C1 segment of cervical spinal cord (tissue), 14 donors: ENCODE measurements around the gene WWOX.
"Not testable (repeated sequence)": the region's sequence is repeated elsewhere in the genome, so short reads cannot be mapped to it uniquely, and the experiment has no call there.

Experiments
- DNase-seq, 14 donors: peaks; one replicate each; lab custom pipeline; 2025; lab: John Stamatoyannopoulos, UW

WWOX gene

DNA sequence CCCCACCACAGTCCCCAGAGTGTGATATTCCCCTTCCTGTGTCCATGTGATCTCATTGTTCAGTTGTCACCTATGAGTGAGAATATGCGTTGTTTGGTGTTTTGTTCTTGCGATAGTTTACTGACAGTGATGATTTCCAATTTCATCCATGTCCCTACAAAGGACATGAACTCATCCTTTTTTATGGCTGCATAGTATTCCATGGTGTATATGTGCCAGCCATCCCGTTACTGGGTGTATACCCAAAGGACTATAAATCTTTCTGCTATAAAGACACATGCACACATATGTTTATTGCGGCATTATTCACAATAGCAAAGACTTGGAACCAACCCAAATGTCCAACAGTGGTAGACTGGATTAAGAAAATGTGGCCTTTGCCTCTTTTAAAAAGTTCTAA lies 952.7 kb downstream of the WWOX start:
- DNase-seq = not testable (repeated sequence)

DNA sequence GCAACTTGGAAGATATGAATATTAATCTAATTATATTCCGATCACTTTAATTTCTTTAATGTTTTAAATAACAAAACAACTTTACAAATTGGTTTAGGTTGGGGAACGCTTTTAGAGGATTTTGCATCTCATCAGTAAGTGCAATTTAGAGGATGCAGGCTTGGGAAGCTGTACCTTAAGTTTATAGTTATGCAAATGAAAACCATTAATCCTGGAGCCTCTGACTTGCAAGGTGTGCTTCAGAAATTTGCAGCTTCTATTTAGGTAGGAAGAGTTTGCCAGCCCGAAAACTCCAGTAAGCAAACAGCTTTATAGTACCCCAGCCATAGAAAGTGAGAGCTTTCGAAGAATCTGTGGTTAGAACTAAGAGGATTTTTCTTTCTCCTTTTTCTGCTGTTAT lies 954.1 kb downstream of the WWOX start:
- DNase-seq = no peak

DNA sequence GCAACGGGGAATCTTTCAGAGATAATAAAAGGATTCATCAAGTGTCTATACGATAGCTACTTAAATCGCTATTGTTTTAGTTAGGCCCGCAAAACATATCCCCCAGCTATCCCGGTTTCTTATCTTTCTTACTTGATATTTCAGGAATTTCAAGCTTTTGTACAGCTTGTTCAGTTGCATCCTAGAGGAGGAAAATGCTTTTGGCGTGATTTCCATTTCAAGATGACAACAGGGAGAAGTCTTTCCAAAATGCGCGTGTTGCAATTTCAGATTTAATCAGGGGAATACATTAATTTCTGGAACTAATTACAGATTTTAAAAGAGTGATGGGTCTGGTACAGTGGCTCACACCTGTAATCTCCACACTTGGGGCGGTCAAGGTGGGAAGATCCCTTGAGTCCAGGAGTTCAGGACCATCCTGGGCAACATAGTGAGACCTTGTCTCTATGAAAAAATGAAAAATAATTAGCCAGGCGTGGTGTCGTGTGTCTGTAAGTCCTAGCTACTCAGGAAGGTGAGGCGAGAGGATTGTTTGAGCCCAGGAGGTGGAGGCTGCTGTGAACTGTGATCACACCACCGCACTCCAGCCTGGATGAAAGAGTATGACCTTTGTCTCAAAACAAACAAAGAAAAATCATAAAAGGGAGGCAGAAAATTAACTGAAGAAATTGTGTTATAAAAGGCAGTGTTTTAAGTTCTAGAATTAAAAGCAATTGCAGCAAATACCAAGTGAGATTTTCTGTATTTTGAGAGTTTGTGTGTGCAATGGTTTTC lies 954.9 kb downstream of the WWOX start:
- DNase-seq = no peak

DNA sequence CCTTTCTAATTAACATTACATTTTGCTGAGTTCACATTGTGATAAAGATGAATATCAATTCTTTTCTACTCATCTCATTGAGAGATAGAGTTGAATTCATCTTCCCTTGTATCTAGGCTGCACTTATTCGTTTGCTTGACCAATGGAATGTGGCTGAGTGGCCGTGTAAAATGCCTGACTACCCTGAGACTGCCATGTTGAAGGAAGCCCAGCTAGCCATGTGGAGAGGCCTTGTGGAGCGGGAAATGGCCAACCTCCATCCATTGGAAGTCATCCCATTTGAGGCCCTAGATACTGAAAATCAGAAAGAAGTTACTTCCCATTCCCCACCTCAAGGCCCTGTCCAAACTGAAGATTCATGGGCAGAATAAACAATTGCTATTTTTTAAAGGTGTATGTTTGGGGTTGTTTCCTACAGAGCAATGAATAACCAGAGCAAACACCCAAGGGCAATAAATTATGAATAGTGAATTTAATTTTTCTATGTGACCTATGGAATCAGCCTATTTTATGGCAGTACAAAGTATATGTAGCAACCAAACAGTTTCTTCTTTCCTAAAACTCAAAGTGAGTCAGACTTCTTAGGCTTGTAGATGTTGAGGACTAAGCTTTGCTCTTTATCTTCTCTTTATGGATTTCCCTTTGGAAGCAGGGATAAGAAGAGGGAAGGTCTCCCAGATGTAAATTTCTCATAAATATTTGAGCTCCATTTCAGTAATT lies 956.0 kb downstream of the WWOX start:
- DNase-seq = no peak

DNA sequence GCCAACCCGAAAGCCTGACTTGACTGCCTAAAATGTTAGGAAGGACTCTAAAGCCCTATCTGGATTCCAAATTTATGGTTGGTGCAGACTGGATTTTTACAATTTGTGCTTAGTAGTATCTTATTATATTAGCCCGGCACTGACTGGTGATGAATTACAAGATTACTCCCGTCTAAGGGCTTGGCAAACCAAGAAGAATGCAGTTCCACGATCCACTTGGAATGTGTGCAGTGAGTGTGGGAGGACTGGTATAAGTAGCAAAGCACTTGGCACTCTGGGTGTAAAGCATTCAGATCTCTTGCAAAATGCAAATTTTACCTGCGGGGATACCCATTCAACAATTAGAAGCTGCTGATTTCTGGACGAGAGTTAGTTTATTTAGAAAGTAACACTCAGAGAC lies 961.7 kb downstream of the WWOX start:
- DNase-seq = no peak

DNA sequence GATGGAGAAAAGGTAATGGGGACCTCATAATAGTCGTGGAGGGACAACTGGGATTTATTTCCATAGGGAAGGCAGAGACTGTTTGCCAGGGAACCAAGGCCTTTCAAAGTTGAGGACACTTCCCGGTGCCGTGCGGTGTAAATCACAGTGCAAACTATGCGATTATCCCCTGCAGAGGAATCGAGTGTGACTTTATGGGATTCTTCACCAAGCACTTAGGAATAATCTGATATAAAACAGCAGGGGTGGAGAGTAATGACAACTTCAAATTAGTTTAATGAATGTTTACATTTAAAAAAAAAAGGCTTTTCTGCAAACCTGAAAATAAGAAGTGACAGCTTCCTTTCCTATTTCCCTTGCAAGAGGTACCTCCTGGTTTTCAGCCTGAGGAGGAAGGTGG lies 962.9 kb downstream of the WWOX start:
- no peak for DNase-seq

DNA sequence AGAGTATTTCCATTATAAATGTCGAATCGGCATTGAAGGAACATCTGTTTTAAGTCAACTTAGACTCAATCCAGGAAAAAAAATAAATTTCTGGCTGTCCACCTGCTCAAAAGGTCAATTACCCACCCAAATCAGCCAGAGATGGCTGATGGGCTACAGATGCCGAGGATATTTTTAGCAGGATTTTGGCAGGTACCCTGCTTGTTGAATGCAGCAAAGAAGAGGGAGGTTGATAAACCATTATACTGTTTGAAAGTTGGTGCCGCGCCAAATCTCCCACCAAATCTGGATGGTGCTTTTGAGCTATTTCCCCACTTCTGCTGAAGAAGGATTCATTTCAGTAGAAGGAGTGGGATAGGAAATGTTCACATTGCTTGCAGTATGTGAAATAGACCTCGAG lies 963.4 kb downstream of the WWOX start:
- no peak for DNase-seq

DNA sequence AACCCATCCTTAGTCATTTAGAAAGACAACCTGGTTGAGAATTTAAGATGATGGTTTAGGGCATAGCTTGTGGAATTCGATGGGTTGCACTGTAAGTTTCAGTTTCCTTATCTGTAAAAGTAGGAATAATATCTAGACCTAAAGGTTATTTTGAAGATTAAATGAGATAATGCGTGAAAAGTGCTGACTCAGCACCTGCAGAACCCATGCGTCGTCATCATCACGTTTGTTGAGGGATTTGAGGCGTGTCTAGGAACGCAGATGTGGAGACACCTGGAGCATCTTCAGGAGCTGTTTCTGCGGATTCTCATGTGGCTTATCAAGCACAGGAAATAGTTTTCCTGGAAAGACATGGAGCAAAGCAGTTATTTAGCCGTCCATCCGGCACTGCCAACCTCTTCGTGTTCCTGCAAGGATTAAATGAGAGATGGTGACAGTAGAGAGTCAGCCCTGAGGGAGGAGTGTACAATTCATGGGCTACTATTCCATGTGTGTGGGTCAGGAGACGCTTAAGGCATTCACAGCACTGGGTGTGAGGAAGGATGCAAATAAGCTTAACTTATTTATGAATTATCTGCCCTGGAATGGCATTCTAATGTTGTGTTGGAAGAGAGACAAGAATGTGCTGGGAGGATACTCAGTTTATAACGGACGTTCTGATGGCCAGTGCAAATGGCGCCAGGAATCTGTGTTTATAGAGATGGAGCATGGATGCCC lies 965.0 kb downstream of the WWOX start:
- DNase-seq = no peak

DNA sequence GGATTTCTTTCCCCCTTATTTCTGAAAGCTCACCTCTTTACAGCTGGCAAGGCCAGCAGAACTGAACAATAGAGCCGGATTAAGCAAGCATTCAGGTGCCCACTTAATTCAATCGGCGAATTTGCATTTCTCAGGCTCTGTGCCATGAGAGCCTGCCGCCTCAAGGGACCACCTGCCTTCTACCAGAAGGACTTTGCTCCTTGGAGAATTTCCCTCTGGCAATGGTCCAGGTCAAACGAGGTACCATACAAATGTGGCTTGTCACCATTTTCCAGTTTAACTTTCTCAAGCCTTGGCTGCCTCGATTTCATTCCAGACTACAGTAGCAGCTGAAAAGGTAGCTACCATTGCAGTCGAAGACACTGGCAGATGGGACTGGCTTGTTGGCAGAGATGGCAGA lies 967.1 kb downstream of the WWOX start:
- DNase-seq = peak in 1 of 14 donors; percentile 66

DNA sequence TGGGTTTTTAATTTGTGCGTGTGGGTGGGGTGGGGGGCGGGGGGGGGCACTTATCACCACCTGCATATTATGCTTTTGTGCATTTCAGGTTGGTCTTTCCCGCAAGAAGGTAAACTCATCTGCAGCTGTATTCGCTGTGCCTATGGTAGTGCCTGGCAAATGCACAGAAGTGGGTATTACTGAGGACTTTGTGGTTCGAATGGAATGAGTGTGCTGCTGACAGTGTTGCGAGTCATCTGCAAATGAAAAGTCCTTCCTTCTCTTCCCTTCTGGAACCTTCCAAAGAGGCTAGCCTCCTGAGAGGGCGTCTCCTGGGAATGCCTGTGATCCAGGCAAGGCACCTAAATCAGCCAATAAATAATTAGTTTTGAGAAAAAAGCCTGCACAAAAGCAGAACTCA lies 968.1 kb downstream of the WWOX start:
- no peak for DNase-seq

DNA sequence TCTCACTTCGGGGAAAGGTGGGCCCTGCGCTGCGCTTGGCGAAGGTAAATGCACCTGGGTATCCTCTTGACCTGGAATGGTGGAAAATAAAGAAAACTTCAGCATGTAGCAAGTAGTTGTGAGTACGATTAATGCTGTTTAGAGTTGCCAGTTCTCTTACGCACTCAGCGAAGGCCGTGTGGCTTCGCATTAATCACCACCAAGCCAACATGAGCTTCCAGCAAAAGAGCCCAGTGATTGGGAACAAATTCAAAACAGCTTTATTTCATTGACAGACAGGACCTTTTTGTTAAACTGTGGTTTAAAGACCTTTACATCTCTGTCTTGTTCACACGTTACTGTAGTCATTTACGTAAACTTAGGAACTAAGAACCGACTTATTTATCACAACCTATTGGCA lies 969.7 kb downstream of the WWOX start:
- no peak for DNase-seq

DNA sequence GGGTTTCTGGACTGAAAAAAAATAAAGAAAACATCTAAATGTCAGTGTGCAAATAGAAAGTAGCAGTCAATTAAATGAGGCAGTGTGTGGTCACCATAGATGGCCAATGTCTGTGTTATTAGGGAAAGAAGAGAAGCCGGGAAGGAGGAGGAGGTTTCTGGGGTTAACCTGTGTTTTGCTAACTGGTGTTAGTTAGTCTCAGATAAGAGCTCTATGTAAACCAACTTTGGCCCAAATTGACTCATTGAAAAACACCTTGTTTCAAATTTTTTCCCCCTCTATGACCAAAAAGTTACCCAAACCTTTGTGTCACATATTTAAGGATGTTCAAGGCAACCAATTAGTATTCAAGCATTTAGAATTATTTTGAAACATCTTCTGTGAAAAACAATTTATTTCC lies 970.2 kb downstream of the WWOX start:
- DNase-seq = no peak

DNA sequence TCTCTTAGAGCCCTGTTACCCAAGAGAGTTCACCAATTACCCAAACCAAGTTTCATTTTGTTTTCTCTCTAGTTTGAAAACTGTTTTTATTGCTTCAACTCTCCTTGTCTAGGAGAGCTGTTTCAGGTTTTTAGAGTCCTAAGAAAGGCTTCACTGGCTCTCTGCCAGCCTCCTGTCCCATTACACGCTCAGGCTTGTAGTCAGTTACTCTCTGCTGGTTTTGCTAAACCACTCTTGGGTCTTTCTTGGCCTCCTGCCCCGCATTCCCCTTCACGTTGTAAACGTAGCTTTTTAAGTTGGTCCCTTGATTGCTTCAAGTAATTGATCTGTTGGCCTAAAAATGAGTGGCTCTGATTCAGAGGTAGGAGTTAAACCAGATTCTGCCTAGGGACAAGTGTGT lies 972.0 kb downstream of the WWOX start:
- peak in 1 of 14 donors; percentile 41 for DNase-seq

DNA sequence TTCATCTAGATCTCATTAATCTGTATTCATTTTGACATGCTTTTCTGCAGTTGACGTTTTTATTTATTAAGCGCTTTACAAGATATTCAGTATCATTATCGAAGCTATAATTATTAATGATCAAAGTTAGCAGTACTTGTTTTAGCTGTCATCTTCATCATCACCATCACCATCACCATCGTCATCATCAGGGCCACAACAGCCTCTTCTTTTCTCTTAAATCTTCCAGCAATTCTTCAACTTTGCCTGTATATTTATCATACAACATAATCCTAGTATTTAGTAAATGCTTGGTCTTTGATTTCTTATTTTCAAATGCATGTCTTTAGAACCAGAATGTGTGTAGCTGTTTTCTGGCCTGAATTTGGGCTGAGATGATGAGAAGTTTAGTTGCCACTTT lies 973.1 kb downstream of the WWOX start:
- DNase-seq = no peak

DNA sequence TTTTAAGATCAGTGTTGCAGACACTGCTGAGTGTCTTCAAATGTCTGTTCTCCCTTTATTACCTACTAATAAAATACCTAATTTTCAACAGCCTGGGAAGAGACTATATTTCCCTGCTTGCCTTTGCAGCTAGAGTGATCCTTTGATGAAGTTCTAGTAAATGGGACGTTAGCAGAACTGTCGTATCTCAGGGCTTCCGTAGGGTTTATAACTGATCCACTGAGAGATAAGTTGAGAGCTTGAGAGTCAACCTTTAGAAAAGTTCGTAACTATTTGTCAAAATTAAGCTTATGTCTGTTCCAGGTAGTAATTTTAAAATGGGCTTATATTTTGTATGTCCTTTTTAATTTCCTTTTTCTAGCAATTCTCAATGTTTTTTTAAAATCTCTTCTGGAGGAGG lies 974.1 kb downstream of the WWOX start:
- no peak for DNase-seq

DNA sequence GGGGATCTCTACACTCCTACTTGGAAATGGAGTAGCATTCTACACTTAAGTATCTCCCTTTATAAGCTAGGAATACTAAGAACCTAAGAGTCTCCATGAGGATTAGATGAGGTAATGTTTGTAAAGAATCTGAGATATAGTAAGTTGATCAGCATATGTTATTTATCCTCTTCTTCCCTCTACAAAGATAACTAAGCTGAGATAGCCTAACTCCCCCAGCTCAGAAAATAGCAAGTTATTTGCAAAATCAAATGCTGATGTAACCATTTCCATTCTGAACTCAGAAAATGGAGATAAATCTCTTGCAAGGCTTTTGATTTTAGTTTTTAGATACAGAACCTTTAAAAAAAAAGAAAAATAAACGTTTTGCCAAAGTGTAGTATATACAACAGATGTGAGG lies 975.1 kb downstream of the WWOX start:
- no peak for DNase-seq

DNA sequence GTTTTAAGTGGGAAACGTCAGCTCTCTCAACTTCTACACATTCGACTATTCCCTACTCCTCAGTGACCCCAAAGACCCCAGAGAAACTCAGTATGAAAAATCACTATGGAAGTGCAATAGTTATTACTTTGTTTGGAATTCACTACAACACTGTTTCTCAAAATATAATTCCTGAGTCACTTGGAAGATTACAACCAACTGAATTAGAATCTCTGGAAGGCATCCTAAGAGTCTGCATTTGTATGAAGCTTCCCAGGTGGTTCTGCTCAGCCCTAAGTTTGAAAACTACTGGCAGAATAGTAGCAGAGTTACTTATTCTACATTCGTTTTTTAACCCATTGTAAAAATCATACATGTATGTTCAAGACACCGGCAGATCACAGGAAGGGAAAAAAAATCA lies 975.5 kb downstream of the WWOX start:
- no peak for DNase-seq

DNA sequence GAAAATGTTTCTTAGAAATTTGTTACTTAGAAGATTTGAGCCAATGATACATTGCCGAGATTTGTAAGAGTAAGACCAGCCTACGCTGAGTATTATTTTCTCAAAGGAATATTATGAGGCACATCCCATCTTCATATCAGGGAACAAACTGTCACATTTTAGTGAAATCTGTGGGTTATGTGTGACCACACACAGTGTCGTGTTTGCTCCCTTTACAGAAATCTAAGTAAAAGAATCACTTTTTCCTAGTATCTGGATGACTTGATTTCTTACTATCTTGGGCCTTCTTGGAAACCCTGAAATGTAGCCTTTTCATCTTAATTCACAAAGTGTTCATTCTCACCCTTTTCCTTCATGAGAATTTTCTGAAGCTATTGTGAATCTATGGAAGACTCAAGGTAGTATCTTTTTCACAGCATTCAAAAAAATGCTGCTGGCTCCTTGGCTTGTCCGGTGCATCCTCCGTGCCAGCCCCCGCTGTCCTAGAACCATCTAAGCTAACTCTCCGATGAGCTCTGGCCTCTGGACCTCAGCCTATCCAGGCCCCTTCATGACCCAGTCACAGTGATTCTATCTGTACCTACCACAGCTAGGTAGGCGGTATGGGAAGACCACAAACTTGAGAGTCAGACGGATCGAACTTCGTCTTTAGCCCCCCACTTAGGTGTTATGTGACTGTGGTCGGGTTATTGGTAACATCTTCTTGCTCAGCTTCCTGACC lies 976.8 kb downstream of the WWOX start:
- DNase-seq = no peak

DNA sequence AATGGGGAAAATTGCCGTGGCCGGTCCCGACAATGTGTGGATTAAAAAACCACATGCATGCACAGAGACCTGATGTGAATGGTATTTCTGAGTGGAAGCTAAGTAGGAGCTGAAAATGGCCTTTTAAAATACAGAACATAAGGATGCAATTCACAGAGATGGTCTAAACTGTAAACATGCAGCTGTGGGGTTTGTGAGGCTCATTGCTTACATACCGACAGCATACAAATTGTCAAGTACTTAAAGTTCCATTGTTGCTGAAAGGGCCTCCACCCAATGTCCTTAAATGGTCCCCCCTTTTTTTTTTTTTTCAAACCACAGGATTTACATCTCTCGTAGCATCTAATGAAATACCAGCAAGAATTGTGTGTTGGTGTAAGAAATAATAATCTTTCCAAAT lies 977.9 kb downstream of the WWOX start:
- DNase-seq = no peak

DNA sequence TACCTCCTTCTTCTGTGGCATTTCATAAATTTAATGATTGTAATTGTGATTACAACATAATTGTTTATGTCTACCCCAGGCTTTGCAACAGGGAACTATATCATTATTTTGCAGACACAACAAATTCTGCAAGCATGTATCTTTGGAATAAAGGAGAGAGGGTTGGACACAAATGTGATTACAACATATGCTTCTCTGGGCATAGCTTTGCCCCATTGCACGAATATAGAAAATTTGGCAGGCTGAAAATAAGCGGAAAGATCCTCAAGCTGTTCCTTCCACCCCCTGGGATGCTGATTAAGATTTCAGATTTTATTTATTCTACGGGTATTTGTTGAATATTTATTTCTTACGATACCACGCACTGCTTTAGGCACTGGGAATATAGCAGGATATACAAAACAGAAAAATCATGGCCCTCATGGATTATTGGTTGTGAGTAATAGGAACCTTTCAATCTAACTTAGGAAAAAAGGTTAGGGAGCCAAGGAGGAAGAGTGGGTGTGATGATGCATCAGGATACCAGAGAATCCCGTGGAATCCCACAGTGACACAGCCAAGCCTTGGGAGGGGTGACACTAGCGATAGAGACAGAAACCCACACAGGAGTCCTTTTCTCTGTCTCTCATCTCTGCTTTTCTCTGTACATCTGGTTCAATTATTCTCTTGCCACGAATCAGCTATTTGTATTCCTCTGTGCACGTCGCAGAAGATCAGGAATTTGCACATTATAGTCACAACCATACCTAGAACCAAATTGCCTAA lies 980.4 kb downstream of the WWOX start:
- DNase-seq = peak in 1 of 14 donors; percentile 88
